ENCODE results near the gene PGM2.

The PGM2 gene

GRCh38 chr4:37788819-37789218 lies 37.7 kb upstream of the PGM2 start:
- no peak for TF ChIP-seq SIN3A (IDR thresholded peaks at IDR 0.05; ENCODE audit: borderline replicate concordance, insufficient read depth, low read length)
- no peak for TF ChIP-seq FOXP2 (optimal IDR thresholded peaks at IDR 0.05; ENCODE audit: borderline replicate concordance, extremely low read depth, extremely low read length, insufficient read depth)
- no peak for TF ChIP-seq POLR2AphosphoS5 (IDR thresholded peaks at IDR 0.05; ENCODE audit: low read depth, low read length)
- no peak for TF ChIP-seq REST (IDR thresholded peaks at IDR 0.05; ENCODE audit: insufficient read depth in 1 of 2, low read depth in 2 of 2, low read length in 2 of 2)
- TF ChIP-seq TAF1 (IDR thresholded peaks at IDR 0.05; ENCODE audit: borderline replicate concordance, insufficient read depth, low read length): no peak

GRCh38 chr4:37792241-37792640 lies 34.2 kb upstream of the PGM2 start:
- no peak for TF ChIP-seq REST (IDR thresholded peaks at IDR 0.05; ENCODE audit: insufficient read depth in 1 of 2, low read depth in 2 of 2, low read length in 2 of 2)
- TF ChIP-seq TAF1 (IDR thresholded peaks at IDR 0.05; ENCODE audit: borderline replicate concordance, insufficient read depth, low read length): no peak
- no peak for TF ChIP-seq SIN3A (IDR thresholded peaks at IDR 0.05; ENCODE audit: borderline replicate concordance, insufficient read depth, low read length)
- no peak for TF ChIP-seq FOXP2 (optimal IDR thresholded peaks at IDR 0.05; ENCODE audit: borderline replicate concordance, extremely low read depth, extremely low read length, insufficient read depth)
- TF ChIP-seq POLR2AphosphoS5 (IDR thresholded peaks at IDR 0.05; ENCODE audit: low read depth, low read length): no peak

- no peak for TF ChIP-seq SIN3A (IDR thresholded peaks at IDR 0.05; ENCODE audit: borderline replicate concordance, insufficient read depth, low read length)
- TF ChIP-seq POLR2AphosphoS5 (IDR thresholded peaks at IDR 0.05; ENCODE audit: low read depth, low read length): no peak
- no peak for TF ChIP-seq FOXP2 (optimal IDR thresholded peaks at IDR 0.05; ENCODE audit: borderline replicate concordance, extremely low read depth, extremely low read length, insufficient read depth)
- no peak for TF ChIP-seq REST (IDR thresholded peaks at IDR 0.05; ENCODE audit: insufficient read depth in 1 of 2, low read depth in 2 of 2, low read length in 2 of 2)
- TF ChIP-seq TAF1 (IDR thresholded peaks at IDR 0.05; ENCODE audit: borderline replicate concordance, insufficient read depth, low read length): no peak
Measured at GRCh38 chr4:37793562-37793961, 32.9 kb upstream of the PGM2 start.

GRCh38 chr4:37794056-37794455 lies 32.4 kb upstream of the PGM2 start:
- TF ChIP-seq TAF1 (IDR thresholded peaks at IDR 0.05; ENCODE audit: borderline replicate concordance, insufficient read depth, low read length) (no peak), FOXP2 (optimal IDR thresholded peaks at IDR 0.05; ENCODE audit: borderline replicate concordance, extremely low read depth, extremely low read length, insufficient read depth) (no peak), SIN3A (IDR thresholded peaks at IDR 0.05; ENCODE audit: borderline replicate concordance, insufficient read depth, low read length) (no peak), POLR2AphosphoS5 (IDR thresholded peaks at IDR 0.05; ENCODE audit: low read depth, low read length) (no peak), REST (IDR thresholded peaks at IDR 0.05; ENCODE audit: insufficient read depth in 1 of 2, low read depth in 2 of 2, low read length in 2 of 2) (no peak)

All from PFSK-1 (cell line).